Skeletal muscle satellite cell (primary cell): ENCODE results near the gene OVAAL.

Source experiments
- H3K27me3 ChIP-seq: 2 replicates; pipeline ENCODE4 v1.7.0; 2013; ENCODE audit warnings: low read length; ENCODE audit not compliant: control insufficient read depth, insufficient read depth
- H3K36me3 ChIP-seq: 2 replicates; pipeline ENCODE4 v1.7.0; 2013; ENCODE audit warnings: mild to moderate bottlenecking, control low read depth, low read length; ENCODE audit not compliant: insufficient read depth
- H3K4me1 ChIP-seq: 2 replicates; pipeline ENCODE4 v1.7.0; 2013; ENCODE audit warnings: low read length; ENCODE audit not compliant: control insufficient read depth, insufficient read depth
- H3K4me2 ChIP-seq: 2 replicates; pipeline ENCODE4 v1.7.0; 2013; ENCODE audit warnings: mild to moderate bottlenecking, low read length
- H3K4me3 ChIP-seq: 2 replicates; pipeline ENCODE4 v1.7.0; 2013; ENCODE audit warnings: low read length
- H3K9ac ChIP-seq: 2 replicates; pipeline ENCODE4 v1.7.0; 2013; ENCODE audit warnings: mild to moderate bottlenecking, low read depth, low read length, moderate library complexity
- H3K9me3 ChIP-seq: replicated peaks from 2 replicates; pipeline ENCODE4 v1.7.0; 2013; ENCODE audit warnings: mild to moderate bottlenecking, control low read depth, low read length

OVAAL gene

GRCh38 chr1:180527101-180527669 lies 31.6 kb upstream of the OVAAL start:
- H3K4me2 ChIP-seq: no peak overlapping the region
- peaks cover 42% of the 10 kb centered on the region for H3K4me1 ChIP-seq
- H3K9ac ChIP-seq: no peak overlapping the region
- H3K27me3 ChIP-seq: no peaks in the 10 kb centered on the region
- no peak overlapping the region for H3K4me3 ChIP-seq
- no peaks in the 10 kb centered on the region for H3K36me3 ChIP-seq
- no peaks in the 10 kb centered on the region for H3K9me3 ChIP-seq

DNA sequence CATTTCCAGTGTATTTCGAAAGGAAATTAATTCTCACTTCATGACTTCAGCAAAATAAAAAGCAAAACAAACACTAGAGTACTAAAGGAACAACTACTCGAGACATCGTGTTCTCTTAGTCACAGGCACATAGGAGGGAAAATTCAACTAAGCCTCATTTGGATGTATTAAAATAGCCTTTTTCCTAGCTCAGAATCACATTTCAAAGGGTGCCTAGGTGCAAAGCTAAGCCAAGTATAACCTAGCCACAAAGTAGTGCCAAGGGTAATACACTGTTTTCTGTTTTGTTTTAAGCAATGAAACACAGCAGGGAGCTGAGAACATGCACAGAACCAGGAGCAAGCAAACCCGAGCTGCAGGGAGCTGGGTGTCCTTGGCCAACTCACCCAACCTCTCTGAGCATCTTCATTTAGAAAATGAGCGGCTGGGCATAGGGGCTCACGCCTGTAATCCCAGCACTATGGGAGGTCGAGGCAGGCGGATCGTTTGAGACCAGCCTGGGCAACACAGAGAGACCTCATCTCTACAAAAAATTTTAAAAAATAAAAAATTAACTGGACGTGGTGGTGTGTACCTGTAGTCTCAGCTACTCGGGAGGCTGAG lies 29.8 kb upstream of the OVAAL start:
- H3K4me1 ChIP-seq: peaks cover 42% of the 10 kb centered on the region
- peak overlapping the region; percentile 30 for H3K4me3 ChIP-seq
- H3K36me3 ChIP-seq: no peaks in the 10 kb centered on the region
- H3K9ac ChIP-seq: peak overlapping the region; percentile 31
- no peaks in the 10 kb centered on the region for H3K9me3 ChIP-seq
- H3K4me2 ChIP-seq: peak overlapping the region; percentile 58
- H3K27me3 ChIP-seq: no peaks in the 10 kb centered on the region

DNA sequence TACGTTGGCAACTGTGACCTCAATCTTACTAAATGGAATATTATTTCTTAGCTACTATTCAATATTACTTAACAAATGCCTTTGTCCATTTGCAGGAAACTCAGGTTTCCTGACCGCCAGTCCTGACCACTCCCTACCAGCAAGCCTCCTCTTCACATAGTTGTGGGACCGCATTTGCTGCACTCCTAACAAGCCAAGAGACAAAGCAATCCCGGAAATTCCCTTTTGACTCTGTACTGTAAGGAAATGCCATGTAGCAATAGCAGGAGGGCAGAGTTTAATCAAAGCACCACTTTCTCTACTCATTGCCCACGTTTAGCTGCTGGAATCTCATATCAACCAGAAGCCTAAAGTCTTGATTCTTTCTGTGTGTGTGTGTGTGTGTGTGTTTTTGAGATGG lies 28.3 kb upstream of the OVAAL start:
- H3K9ac ChIP-seq: peak overlapping the region; percentile 2
- no peak overlapping the region for H3K4me2 ChIP-seq
- no peak overlapping the region for H3K4me3 ChIP-seq
- H3K36me3 ChIP-seq: no peaks in the 10 kb centered on the region
- no peaks in the 10 kb centered on the region for H3K9me3 ChIP-seq
- no peaks in the 10 kb centered on the region for H3K27me3 ChIP-seq
- peaks cover 42% of the 10 kb centered on the region for H3K4me1 ChIP-seq

GRCh38 chr1:180532854-180533253 lies 25.9 kb upstream of the OVAAL start:
- H3K27me3 ChIP-seq: peaks cover 8% of the 10 kb centered on the region
- no peaks in the 10 kb centered on the region for H3K9me3 ChIP-seq
- peaks cover 29% of the 10 kb centered on the region for H3K4me1 ChIP-seq
- H3K4me3 ChIP-seq: no peak overlapping the region
- no peak overlapping the region for H3K4me2 ChIP-seq
- H3K36me3 ChIP-seq: no peaks in the 10 kb centered on the region
- no peak overlapping the region for H3K9ac ChIP-seq

DNA sequence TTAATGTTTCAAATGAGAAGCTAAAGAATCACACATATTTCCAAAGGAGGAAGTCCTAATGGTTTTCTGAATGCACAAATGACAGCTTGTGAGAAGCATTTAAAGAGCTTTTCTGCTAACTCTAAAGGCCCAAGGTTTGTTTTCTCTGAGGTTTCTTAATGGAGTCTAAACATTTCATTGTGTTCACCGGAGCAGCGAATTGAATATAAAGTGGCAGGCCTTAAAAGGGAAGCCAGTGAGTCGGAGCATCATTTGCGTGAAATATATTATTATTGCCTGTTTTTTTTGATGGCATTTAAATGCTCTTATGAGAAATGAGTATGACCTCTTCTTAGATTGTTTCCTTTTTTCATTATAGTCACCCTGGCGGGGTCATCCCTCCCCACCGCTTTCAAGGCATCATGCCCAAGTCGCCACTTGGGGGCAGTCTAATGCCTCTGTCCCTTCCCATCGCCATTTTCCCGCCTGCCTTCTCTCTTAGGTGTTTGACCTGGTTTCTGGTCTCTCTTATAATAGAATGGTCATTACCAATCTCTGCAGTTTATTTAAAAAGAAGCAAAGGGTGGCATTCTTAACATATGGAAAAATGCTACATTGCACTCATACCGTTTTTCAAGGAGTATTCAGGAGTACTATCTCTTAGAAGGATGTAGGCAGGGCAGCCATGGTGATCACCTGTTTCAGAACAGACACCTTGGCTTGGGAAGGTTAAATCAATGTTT lies 25.3 kb upstream of the OVAAL start:
- Histone ChIP-seq H3K9me3 (no peaks in the 10 kb centered on the region), H3K9ac (no peak overlapping the region), H3K36me3 (no peaks in the 10 kb centered on the region), H3K4me1 (peaks cover 24% of the 10 kb centered on the region), H3K4me2 (no peak overlapping the region), H3K27me3 (peaks cover 8% of the 10 kb centered on the region), H3K4me3 (no peak overlapping the region)

DNA sequence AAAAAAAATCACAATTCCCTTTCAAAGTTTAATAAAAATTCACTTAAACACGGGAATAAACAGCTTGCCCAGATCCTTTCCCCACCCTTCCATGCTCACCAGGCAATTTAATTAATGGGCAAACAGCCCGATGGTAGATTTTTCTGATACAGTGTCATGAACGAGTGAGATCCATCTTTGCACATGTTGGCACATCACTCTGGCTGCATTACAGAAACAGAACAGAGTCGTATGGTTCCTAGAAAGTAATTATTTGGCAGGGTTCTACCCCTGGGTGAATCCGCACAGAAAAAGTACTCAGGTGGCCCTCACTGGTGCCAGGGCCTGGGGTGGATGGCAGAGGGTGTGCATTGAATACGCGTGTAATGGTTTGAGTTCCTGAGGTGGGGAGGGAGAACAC lies 24.6 kb upstream of the OVAAL start:
- Histone ChIP-seq H3K27me3 (peaks cover 8% of the 10 kb centered on the region), H3K9ac (no peak overlapping the region), H3K4me3 (no peak overlapping the region), H3K36me3 (no peaks in the 10 kb centered on the region), H3K4me2 (no peak overlapping the region), H3K4me1 (peaks cover 16% of the 10 kb centered on the region), H3K9me3 (no peaks in the 10 kb centered on the region)

DNA sequence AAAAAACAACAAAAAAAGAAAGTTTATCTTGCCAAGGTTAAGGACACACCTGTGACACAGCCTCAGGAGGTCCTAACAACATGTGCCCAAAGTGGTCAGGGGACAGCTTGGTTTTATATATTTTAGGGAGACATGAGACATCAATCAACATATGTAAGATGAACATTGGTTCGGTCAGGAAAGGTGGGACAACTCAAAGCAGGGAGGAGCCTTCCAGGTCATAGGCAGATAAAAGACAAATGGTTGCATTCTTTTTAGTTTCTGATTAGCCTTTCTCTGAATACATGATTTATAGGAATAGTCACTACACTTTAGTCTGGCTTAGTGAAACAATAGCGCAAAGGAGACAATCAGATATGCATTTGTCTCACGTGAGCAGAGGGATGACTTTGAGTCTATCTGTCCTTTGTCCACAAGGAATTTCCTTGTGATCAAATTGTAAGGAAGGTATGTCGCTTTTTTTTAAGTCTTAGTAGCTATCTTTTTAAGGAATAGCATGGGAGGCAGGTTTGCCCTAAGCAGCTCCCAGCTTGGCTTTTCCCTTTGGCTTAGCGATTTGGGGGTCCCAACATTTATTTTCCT lies 23.3 kb upstream of the OVAAL start:
- Histone ChIP-seq H3K4me1 (peaks cover 8% of the 10 kb centered on the region), H3K4me3 (no peak overlapping the region), H3K4me2 (no peak overlapping the region), H3K36me3 (no peaks in the 10 kb centered on the region), H3K9ac (no peak overlapping the region), H3K9me3 (no peaks in the 10 kb centered on the region), H3K27me3 (peaks cover 8% of the 10 kb centered on the region)

GRCh38 chr1:180536821-180537372 lies 21.9 kb upstream of the OVAAL start:
- Histone ChIP-seq H3K9me3 (no peaks in the 10 kb centered on the region), H3K36me3 (no peaks in the 10 kb centered on the region), H3K4me3 (no peak overlapping the region), H3K27me3 (peaks cover 8% of the 10 kb centered on the region), H3K4me1 (peaks cover 18% of the 10 kb centered on the region), H3K4me2 (no peak overlapping the region), H3K9ac (no peak overlapping the region)

GRCh38 chr1:180539136-180539535 lies 19.6 kb upstream of the OVAAL start:
- no peak overlapping the region for H3K4me3 ChIP-seq
- H3K36me3 ChIP-seq: no peaks in the 10 kb centered on the region
- peaks cover 8% of the 10 kb centered on the region for H3K27me3 ChIP-seq
- H3K4me2 ChIP-seq: no peak overlapping the region
- peaks cover 31% of the 10 kb centered on the region for H3K4me1 ChIP-seq
- no peak overlapping the region for H3K9ac ChIP-seq
- no peaks in the 10 kb centered on the region for H3K9me3 ChIP-seq

- H3K9me3 ChIP-seq: no peaks in the 10 kb centered on the region
- H3K4me2 ChIP-seq: peak overlapping the region; percentile 33
- H3K4me1 ChIP-seq: peaks cover 31% of the 10 kb centered on the region
- no peak overlapping the region for H3K4me3 ChIP-seq
- no peaks in the 10 kb centered on the region for H3K36me3 ChIP-seq
- peaks cover 8% of the 10 kb centered on the region for H3K27me3 ChIP-seq
- H3K9ac ChIP-seq: no peak overlapping the region
Observed at GRCh38 chr1:180540697-180541594, 17.8 kb upstream of the OVAAL start.
